ENCODE data around the gene DEPDC1. TPM values are rescaled to one million over a fixed set of nuclear protein-coding genes. Genes with fewer than 3 reads are reported as not detected.
A peak's percentile ranks its signal among the peaks of the same experiment; 100 is the strongest.
"Not testable (repeated sequence)": the region's sequence is repeated elsewhere in the genome, so short reads cannot be mapped to it uniquely, and the experiment has no call there.

The DEPDC1 gene
- 0.10 TPM for total RNA-seq

- no peaks in the 10 kb centered on the region for H3K9me3 ChIP-seq (ENCODE audit: low read depth, low read length)
- H3K4me3 ChIP-seq (ENCODE audit: low read length): peak within 1 kb of the TSS; percentile 70
- H3K27me3 ChIP-seq (ENCODE audit: insufficient read depth, low read length): no peaks in the 10 kb centered on the region
- peaks cover 19% of the 10 kb centered on the region for H3K4me1 ChIP-seq (ENCODE audit: insufficient read depth, low read length)
Measured at GRCh38 chr1:68496680-68497357, at the start of gene DEPDC1. DEPDC1 (minus strand) TSS chr1:68497082; CDS start chr1:68496999, 83 bp downstream.

GRCh38 chr1:68544651-68545050 lies 47.8 kb upstream of the DEPDC1 start:
- no peaks in the 10 kb centered on the region for H3K9me3 ChIP-seq (ENCODE audit: low read depth, low read length)
- no peak overlapping the region for H3K4me3 ChIP-seq (ENCODE audit: low read length)
- no peaks in the 10 kb centered on the region for H3K27me3 ChIP-seq (ENCODE audit: insufficient read depth, low read length)
- H3K4me1 ChIP-seq (ENCODE audit: insufficient read depth, low read length): no peaks in the 10 kb centered on the region

- Histone ChIP-seq H3K4me3 (ENCODE audit: low read length) (no peak overlapping the region), H3K27me3 (ENCODE audit: insufficient read depth, low read length) (no peaks in the 10 kb centered on the region), H3K9me3 (ENCODE audit: low read depth, low read length) (no peaks in the 10 kb centered on the region), H3K4me1 (ENCODE audit: insufficient read depth, low read length) (no peaks in the 10 kb centered on the region)
Measured at GRCh38 chr1:68542586-68542985, 45.7 kb upstream of the DEPDC1 start.

- Histone ChIP-seq H3K9me3 (ENCODE audit: low read depth, low read length) (no peaks in the 10 kb centered on the region), H3K4me1 (ENCODE audit: insufficient read depth, low read length) (no peaks in the 10 kb centered on the region), H3K27me3 (ENCODE audit: insufficient read depth, low read length) (no peaks in the 10 kb centered on the region), H3K4me3 (ENCODE audit: low read length) (no peak overlapping the region)
Measured at GRCh38 chr1:68538941-68539340, 42.1 kb upstream of the DEPDC1 start.

GRCh38 chr1:68528243-68528642 lies 31.4 kb upstream of the DEPDC1 start:
- H3K4me1 ChIP-seq (ENCODE audit: insufficient read depth, low read length): no peaks in the 10 kb centered on the region

GRCh38 chr1:68525781-68526180 lies 28.9 kb upstream of the DEPDC1 start:
- H3K4me1 ChIP-seq (ENCODE audit: insufficient read depth, low read length): no peaks in the 10 kb centered on the region
- no peak overlapping the region for H3K4me3 ChIP-seq (ENCODE audit: low read length)
- no peaks in the 10 kb centered on the region for H3K27me3 ChIP-seq (ENCODE audit: insufficient read depth, low read length)
- H3K9me3 ChIP-seq (ENCODE audit: low read depth, low read length): no peaks in the 10 kb centered on the region

More at GRCh38 chr1:68528243-68528642, 31.4 kb upstream of the DEPDC1 start:
- H3K4me3 ChIP-seq (ENCODE audit: low read length): no peak overlapping the region
- H3K9me3 ChIP-seq (ENCODE audit: low read depth, low read length): no peaks in the 10 kb centered on the region
- no peaks in the 10 kb centered on the region for H3K27me3 ChIP-seq (ENCODE audit: insufficient read depth, low read length)

- Histone ChIP-seq H3K9me3 (ENCODE audit: low read depth, low read length) (no peaks in the 10 kb centered on the region), H3K4me1 (ENCODE audit: insufficient read depth, low read length) (no peaks in the 10 kb centered on the region), H3K4me3 (ENCODE audit: low read length) (no peak overlapping the region), H3K27me3 (ENCODE audit: insufficient read depth, low read length) (no peaks in the 10 kb centered on the region)
Measured at GRCh38 chr1:68521286-68521685, 24.4 kb upstream of the DEPDC1 start.

- H3K4me3 ChIP-seq (ENCODE audit: low read length): no peak overlapping the region
- H3K4me1 ChIP-seq (ENCODE audit: insufficient read depth, low read length): no peaks in the 10 kb centered on the region
- no peaks in the 10 kb centered on the region for H3K27me3 ChIP-seq (ENCODE audit: insufficient read depth, low read length)
- H3K9me3 ChIP-seq (ENCODE audit: low read depth, low read length): no peaks in the 10 kb centered on the region
Measured at GRCh38 chr1:68516066-68516465, 19.2 kb upstream of the DEPDC1 start.

- no peak overlapping the region for H3K4me3 ChIP-seq (ENCODE audit: low read length)
Measured at GRCh38 chr1:68511254-68511653, 14.4 kb upstream of the DEPDC1 start.

GRCh38 chr1:68506386-68506785 lies 9.5 kb upstream of the DEPDC1 start:
- Histone ChIP-seq H3K9me3 (ENCODE audit: low read depth, low read length) (peaks cover 6% of the 10 kb centered on the region), H3K4me3 (ENCODE audit: low read length) (no peak overlapping the region), H3K4me1 (ENCODE audit: insufficient read depth, low read length) (no peaks in the 10 kb centered on the region), H3K27me3 (ENCODE audit: insufficient read depth, low read length) (no peaks in the 10 kb centered on the region)

More at GRCh38 chr1:68511254-68511653, 14.4 kb upstream of the DEPDC1 start:
- no peaks in the 10 kb centered on the region for H3K27me3 ChIP-seq (ENCODE audit: insufficient read depth, low read length)
- peaks cover 6% of the 10 kb centered on the region for H3K9me3 ChIP-seq (ENCODE audit: low read depth, low read length)
- H3K4me1 ChIP-seq (ENCODE audit: insufficient read depth, low read length): no peaks in the 10 kb centered on the region

GRCh38 chr1:68503085-68503484 lies 6.2 kb upstream of the DEPDC1 start:
- Histone ChIP-seq H3K27me3 (ENCODE audit: insufficient read depth, low read length) (no peaks in the 10 kb centered on the region), H3K4me1 (ENCODE audit: insufficient read depth, low read length) (no peaks in the 10 kb centered on the region), H3K4me3 (ENCODE audit: low read length) (no peak overlapping the region), H3K9me3 (ENCODE audit: low read depth, low read length) (no peaks in the 10 kb centered on the region)

GRCh38 chr1:68497358-68497698 lies 446 bp upstream of the DEPDC1 start:
- peak overlapping the region; percentile 70 for H3K4me3 ChIP-seq (ENCODE audit: low read length)
- H3K27me3 ChIP-seq (ENCODE audit: insufficient read depth, low read length): no peaks in the 10 kb centered on the region
- H3K9me3 ChIP-seq (ENCODE audit: low read depth, low read length): no peaks in the 10 kb centered on the region
- peaks cover 19% of the 10 kb centered on the region for H3K4me1 ChIP-seq (ENCODE audit: insufficient read depth, low read length)

- Histone ChIP-seq H3K4me3 (ENCODE audit: low read length) (peak overlapping the region; percentile 70), H3K9me3 (ENCODE audit: low read depth, low read length) (no peaks in the 10 kb centered on the region), H3K27me3 (ENCODE audit: insufficient read depth, low read length) (no peaks in the 10 kb centered on the region), H3K4me1 (ENCODE audit: insufficient read depth, low read length) (peaks cover 19% of the 10 kb centered on the region)
Measured at GRCh38 chr1:68495968-68496679, 758 bp downstream of the DEPDC1 start.

GRCh38 chr1:68495532-68495931 lies 1.4 kb downstream of the DEPDC1 start:
- Histone ChIP-seq H3K27me3 (ENCODE audit: insufficient read depth, low read length) (no peaks in the 10 kb centered on the region), H3K9me3 (ENCODE audit: low read depth, low read length) (no peaks in the 10 kb centered on the region), H3K4me3 (ENCODE audit: low read length) (no peak overlapping the region), H3K4me1 (ENCODE audit: insufficient read depth, low read length) (peaks cover 19% of the 10 kb centered on the region)

GRCh38 chr1:68493193-68493592 lies 3.7 kb downstream of the DEPDC1 start:
- H3K4me3 ChIP-seq (ENCODE audit: low read length): no peak overlapping the region
- no peaks in the 10 kb centered on the region for H3K27me3 ChIP-seq (ENCODE audit: insufficient read depth, low read length)
- H3K4me1 ChIP-seq (ENCODE audit: insufficient read depth, low read length): peaks cover 19% of the 10 kb centered on the region
- no peaks in the 10 kb centered on the region for H3K9me3 ChIP-seq (ENCODE audit: low read depth, low read length)

GRCh38 chr1:68492255-68492654 lies 4.6 kb downstream of the DEPDC1 start:
- H3K4me1 ChIP-seq (ENCODE audit: insufficient read depth, low read length): peaks cover 17% of the 10 kb centered on the region
- not testable (repeated sequence) for H3K9me3 ChIP-seq (ENCODE audit: low read depth, low read length); H3K27me3 ChIP-seq (ENCODE audit: insufficient read depth, low read length); H3K4me3 ChIP-seq (ENCODE audit: low read length)

Data from mononuclear cell (primary cell).